Thymus (tissue), 11 donors: ENCODE measurements around the gene PRPSAP1. TPM values are rescaled to one million over a fixed set of nuclear protein-coding genes. Genes with fewer than 3 reads are reported as not detected.
"Not testable (repeated sequence)": the region's sequence is repeated elsewhere in the genome, so short reads cannot be mapped to it uniquely, and the experiment has no call there.

Source experiments
- DNase-seq, 9 donors: peaks; one replicate each; pipeline ENCODE4 v3.0.0-alpha.2; 2013; ENCODE audit warnings: low spot score in 9 of 9, low read depth in 6 of 9, missing footprints in 1 of 9
- H3K27ac ChIP-seq, 2 donors: one replicate each; pipeline ENCODE4 v1.5.1; 2013; ENCODE audit warnings: control low read depth in 1 of 2, low read depth in 1 of 2, low read length in 1 of 2, mild to moderate bottlenecking in 1 of 2, moderate library complexity in 1 of 2
- H3K27me3 ChIP-seq, 2 donors: one replicate each; pipeline ENCODE4 v1.5.1; 2013; ENCODE audit warnings: low read length in 1 of 2; ENCODE audit not compliant: control insufficient read depth in 2 of 2, insufficient read depth in 1 of 2
- H3K36me3 ChIP-seq, 2 donors: one replicate each; pipeline ENCODE4 v1.5.1; 2013; ENCODE audit warnings: low read length in 1 of 2, mild to moderate bottlenecking in 1 of 2, moderate library complexity in 1 of 2; ENCODE audit not compliant: control insufficient read depth in 2 of 2, insufficient read depth in 2 of 2
- H3K4me1 ChIP-seq, 2 donors: one replicate each; pipeline ENCODE4 v1.5.1; 2013; ENCODE audit warnings: low read length in 2 of 2; ENCODE audit not compliant: control insufficient read depth in 2 of 2, insufficient read depth in 2 of 2
- H3K4me3 ChIP-seq, 2 donors: one replicate each; pipeline ENCODE4 v1.5.1; 2013; ENCODE audit warnings: low read length in 2 of 2, control low read depth in 1 of 2, mild to moderate bottlenecking in 1 of 2
- H3K9me3 ChIP-seq, 2 donors: one replicate each; pipeline ENCODE4 v1.5.1; 2013; ENCODE audit warnings: low read length in 1 of 2, mild to moderate bottlenecking in 1 of 2; ENCODE audit not compliant: control insufficient read depth in 2 of 2, insufficient read depth in 1 of 2
- WGBS: extraction: QIAGEN DNeasy Blood & Tissue Kit; methylation state at CpG from one replicate; pipeline ENCODE4 v1.1.7; 2013; 5-methylcytosine and 5-hydroxymethylcytosine counted together
- polyA plus RNA-seq: library from polyadenylated mRNA; stranded (reverse); fragments of 200-250 nt; gene quantifications from one replicate; pipeline ENCODE4 v1.2.3, GENCODE V29; 2013
- total RNA-seq: library from RNA; stranded (reverse); fragments of 120-200 nt; gene quantifications from one replicate; pipeline ENCODE4 v1.2.4, GENCODE V29; 2013
- donor health status: healthy.

Gene PRPSAP1
- total and polyA plus RNA-seq, 2 donors: 17.3 to 38.5 TPM

DNA sequence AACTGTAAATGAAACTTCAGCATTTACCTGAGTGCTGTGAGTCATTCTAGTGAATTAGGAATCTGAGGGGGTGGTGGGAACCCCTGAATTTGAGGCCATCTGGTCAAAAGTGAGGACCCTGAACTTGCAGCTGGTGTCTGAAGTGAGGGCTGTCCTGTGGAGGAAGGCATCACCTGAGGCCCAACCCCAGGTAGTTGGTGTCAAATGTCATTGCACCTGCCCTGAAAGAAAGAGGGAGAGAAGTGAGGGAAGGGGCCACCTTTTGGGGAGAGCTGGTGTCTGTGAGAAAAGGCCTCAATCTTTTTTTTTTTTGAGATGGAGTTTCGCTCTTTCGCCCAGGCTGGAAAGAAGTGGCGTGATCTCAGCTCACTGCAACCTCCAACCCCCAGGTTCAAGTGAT, 12.5 kb upstream of the PRPSAP1 start:
- H3K4me1 ChIP-seq: peaks cover 0 to 7% of the 10 kb centered on the region in 2 donors
- 96% methylated on average over 3 of the region's 3 CpGs for WGBS

DNA sequence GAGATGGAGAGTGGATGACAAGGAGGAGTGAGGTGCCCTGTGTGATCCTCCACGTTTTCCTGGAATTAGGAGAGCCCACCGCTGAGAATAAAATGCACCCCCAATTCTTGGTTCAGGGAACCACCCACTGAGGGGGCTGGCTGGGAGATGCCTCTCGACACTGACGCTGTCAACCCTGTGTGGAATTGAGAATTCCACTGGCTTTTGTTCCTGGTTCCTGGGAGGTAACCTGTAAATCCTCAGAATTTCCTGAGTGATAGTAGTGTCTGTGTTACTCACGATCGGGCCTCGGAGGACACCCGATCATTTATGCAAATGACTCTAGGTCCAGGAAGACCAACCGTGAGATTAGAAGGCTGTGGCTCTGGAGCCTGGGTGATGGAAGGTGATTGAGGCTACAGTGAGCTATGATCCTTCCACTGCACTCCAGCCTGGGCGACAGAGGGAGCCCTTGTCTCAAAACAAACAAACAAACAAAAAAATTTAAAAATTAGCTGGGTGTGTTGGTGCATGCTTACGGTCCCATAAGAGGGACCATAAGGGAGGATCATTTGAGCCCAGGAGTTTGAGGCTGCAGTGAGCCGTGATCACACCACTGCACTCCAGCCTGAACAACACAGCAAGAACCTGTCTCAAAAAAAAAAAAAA, 11.7 kb upstream of the PRPSAP1 start:
- Histone ChIP-seq H3K4me1 (peaks cover 0 to 7% of the 10 kb centered on the region in 2 donors), H3K27me3 (no peaks in the 10 kb centered on the region), H3K27ac (no peak overlapping the region), H3K36me3 (no peaks in the 10 kb centered on the region), H3K4me3 (no peak overlapping the region), H3K9me3 (no peaks in the 10 kb centered on the region)
- WGBS: 88% methylated on average over 12 of the region's 12 CpGs
- no peak for DNase-seq

More for the DNA sequence above, 12.5 kb upstream of the PRPSAP1 start:
- Histone ChIP-seq H3K27ac (no peak overlapping the region), H3K27me3 (no peaks in the 10 kb centered on the region), H3K9me3 (no peaks in the 10 kb centered on the region), H3K36me3 (no peaks in the 10 kb centered on the region), H3K4me3 (no peak overlapping the region)
- no peak for DNase-seq

DNA sequence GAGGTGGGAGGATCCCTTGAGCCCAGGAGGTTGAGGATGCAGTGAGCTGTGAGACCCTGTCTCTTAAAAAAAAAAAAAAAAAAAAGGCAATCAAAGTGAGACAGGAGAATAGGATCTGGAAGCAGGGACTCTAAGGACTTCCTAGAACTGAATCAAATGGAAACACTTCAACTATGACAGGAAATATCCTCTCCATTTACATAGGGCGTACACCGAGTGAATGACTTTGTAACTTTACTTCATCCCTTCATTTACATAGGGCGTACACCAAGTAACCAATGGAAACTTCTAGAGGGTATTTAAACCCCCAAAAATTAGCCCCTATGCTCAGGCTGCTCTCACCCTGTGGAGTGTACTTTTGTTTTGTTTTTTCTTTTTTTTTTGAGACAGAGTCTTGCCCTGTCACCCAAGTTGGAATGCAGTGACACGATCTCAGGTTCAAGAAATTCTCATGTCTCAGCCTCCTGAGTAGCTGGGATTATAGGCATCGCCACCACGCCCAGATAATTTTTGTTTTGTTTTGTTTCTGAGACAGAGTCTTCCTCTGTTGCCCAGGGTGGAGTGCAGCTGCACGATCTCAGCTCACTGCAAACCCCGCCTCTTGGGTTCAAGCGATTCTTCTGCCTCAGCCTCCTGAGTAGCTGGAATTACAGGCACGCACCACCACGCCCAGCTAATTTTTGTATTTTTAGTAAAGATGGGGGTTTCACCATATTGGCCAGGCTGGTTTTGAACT, 9.6 kb upstream of the PRPSAP1 start:
- Histone ChIP-seq H3K9me3 (no peaks in the 10 kb centered on the region), H3K36me3 (no peaks in the 10 kb centered on the region), H3K4me1 (peaks cover 0 to 1% of the 10 kb centered on the region in 2 donors), H3K27ac (no peak overlapping the region), H3K4me3 (no peak overlapping the region), H3K27me3 (no peaks in the 10 kb centered on the region)
- WGBS: 95% methylated on average over 11 of the region's 11 CpGs
- no peak for DNase-seq

DNA sequence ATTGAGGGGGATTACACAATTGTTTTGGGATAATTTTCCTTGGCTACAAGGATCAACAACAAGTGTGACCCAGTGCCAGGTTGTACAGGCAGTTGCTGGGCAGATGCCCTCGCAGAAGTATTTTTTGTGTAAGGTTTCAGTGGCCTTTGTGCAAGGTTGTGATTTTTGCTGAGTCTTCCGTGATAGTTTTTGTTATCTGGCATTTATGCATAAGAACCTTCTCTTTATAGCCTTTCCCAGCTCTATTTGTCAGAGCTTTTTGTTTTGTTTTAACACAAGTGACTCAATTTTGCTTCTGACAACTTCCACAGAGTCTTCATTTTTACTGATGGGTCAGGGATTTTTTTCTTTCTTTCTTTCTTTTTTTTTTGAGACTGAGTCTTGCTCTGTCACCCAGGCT, 6.7 kb upstream of the PRPSAP1 start:
- no peak for DNase-seq
- 91% methylated on average over 2 of the region's 2 CpGs for WGBS
- Histone ChIP-seq H3K36me3 (no peaks in the 10 kb centered on the region), H3K4me1 (no peaks in the 10 kb centered on the region), H3K9me3 (no peaks in the 10 kb centered on the region), H3K27me3 (no peaks in the 10 kb centered on the region), H3K27ac (no peak overlapping the region), H3K4me3 (no peak overlapping the region)

DNA sequence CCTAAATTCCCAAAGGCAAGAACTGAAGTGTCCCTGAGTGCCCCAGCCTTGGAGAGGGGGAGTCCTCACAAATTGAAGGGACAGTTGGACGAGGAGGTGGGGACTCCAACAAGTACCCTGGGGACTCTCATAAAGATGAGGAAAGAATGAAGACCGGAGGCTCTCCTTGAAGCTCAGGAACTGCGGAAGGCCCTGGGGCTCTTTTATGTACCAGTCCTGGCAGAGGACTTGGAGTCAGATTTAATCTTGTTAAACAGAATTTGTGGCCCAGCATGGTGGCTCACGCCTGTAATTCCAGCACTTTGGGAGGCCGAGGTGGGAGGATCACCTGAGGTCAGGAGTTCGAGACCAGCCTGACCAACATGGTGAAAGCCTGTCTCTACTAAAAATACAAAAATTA, 6.1 kb upstream of the PRPSAP1 start:
- H3K4me3 ChIP-seq, H3K4me1 ChIP-seq, H3K27ac ChIP-seq, H3K36me3 ChIP-seq, H3K9me3 ChIP-seq, DNase-seq, H3K27me3 ChIP-seq: not testable (repeated sequence)
- WGBS: 96% methylated on average over 6 of the region's 6 CpGs

DNA sequence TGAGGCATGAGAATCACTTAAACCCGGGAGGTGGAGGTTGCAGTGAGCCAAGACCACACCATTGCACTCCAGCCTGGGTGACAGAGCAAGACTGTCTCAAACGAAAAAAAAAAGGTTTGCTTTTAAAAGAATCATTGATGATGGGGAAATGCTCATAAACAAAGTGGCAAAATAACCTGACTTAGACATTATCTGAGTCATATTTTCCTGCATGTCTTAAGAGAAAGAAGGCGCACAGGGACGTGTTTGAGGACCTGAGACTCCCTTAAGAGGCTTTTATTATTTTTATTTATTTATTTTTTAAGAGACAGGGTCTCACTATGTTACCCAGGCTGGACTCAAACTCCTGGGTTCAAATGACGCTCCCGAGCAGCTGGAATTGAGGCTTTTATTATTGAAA, 5.7 kb upstream of the PRPSAP1 start:
- no peak overlapping the region for H3K4me3 ChIP-seq
- no peaks in the 10 kb centered on the region for H3K9me3 ChIP-seq
- peaks cover 0 to 6% of the 10 kb centered on the region in 2 donors for H3K4me1 ChIP-seq
- no peaks in the 10 kb centered on the region for H3K36me3 ChIP-seq
- H3K27me3 ChIP-seq: no peaks in the 10 kb centered on the region
- WGBS: 94% methylated on average over 6 of the region's 6 CpGs
- H3K27ac ChIP-seq: no peak overlapping the region
- DNase-seq: no peak

DNA sequence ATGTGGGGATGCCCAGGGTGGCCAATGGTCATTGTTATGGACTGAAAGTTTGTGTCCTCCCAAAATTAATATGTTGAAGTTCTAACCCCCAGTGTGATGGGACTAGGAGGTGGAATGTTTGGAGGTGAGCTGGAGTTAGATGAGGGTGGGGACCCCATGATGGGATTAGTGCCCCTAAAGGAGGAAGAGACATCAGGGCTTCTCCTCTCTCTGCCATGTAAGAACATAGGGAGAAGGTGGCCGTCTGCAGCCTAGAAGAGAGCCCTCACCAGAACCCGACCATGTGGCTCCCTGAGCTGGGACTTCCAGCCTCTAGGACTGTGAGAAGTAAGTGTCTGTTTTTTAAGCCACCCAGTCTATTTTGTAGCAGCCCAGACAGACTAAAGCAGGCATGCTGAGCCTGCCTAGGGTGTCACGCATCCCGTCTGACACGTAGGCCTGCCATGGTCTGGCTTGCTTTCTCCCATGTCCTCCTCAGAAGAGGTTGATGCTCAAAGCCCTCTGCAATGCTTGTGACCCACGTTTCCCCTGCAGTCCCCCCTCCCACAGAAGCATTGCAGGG, 4.0 kb upstream of the PRPSAP1 start:
- H3K36me3 ChIP-seq: no peaks in the 10 kb centered on the region
- H3K27me3 ChIP-seq: peaks cover 0 to 6% of the 10 kb centered on the region in 2 donors
- WGBS: 93% methylated on average over 6 of the region's 6 CpGs
- H3K27ac ChIP-seq: no peak overlapping the region
- no peaks in the 10 kb centered on the region for H3K9me3 ChIP-seq
- no peak overlapping the region for H3K4me3 ChIP-seq
- no peak for DNase-seq
- H3K4me1 ChIP-seq: peaks cover 3 to 12% of the 10 kb centered on the region in 2 donors

DNA sequence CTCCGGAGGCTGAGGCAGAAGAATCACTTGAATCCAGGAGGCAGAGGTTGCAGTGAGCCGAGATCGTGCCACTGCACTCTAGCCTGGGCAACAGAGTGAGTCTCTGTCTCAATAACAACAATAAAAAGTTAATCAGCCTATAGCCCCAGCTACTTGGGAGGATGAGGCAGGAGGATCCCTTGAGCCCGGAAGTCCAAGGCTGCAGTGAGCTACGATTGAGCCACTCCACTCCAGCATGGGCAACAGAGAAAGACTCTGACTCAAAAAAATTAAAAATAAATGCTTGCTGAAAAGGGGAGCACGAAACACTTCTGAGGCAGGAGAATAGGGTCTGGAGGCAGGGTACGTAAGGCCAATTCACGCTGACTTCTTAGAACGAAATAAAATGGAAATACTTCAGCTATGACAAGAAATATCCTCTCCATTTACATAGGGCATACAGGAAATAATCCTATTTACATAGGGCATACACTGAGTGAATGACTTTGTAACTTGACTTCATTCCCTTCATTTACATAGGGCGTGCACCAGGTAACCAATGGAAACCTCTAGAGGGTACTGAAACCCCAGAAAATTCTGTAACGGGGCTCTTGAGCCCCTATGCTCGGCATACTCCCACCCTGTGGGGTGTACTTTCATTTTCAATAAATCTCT, 3.2 kb upstream of the PRPSAP1 start:
- H3K9me3 ChIP-seq: no peaks in the 10 kb centered on the region
- WGBS: 90% methylated on average over 12 of the region's 12 CpGs
- DNase-seq: no peak
- peaks cover 0 to 7% of the 10 kb centered on the region in 2 donors for H3K27me3 ChIP-seq
- no peak overlapping the region for H3K27ac ChIP-seq
- H3K4me1 ChIP-seq: peaks cover 5 to 13% of the 10 kb centered on the region in 2 donors
- no peak overlapping the region for H3K4me3 ChIP-seq
- no peaks in the 10 kb centered on the region for H3K36me3 ChIP-seq
